Erythroblast (primary cell): ENCODE data around the gene SLC25A26.

ENCODE experiments used
- GATA1 ChIP-seq: IDR thresholded peaks from 2 replicates; pipeline ENCODE4 v1.6.1; 2011; ENCODE audit warnings: low read depth, mild to moderate bottlenecking, control low read depth, low read length, moderate library complexity
- POLR2A ChIP-seq: IDR thresholded peaks from 2 replicates; pipeline ENCODE4 v1.6.1; 2011; ENCODE audit warnings: mild to moderate bottlenecking, low read length

- TF ChIP-seq POLR2A (no peak), GATA1 (no peak)
Observed at GRCh38 chr3:66342717-66343356, 122.0 kb downstream of the SLC25A26 start.
